A549 (cell line): ENCODE results near the gene SSPN. TPM values are rescaled to one million over a fixed set of nuclear protein-coding genes. Genes with fewer than 3 reads are reported as not detected.

Source experiments
- ATAC-seq, 2 experiments: fragments of 200-7000 bp in 1 of 2; fragments of >200 bp in 1 of 2; cut with Nextera tagmentation in 1 of 2; cut with Tn5 transposase in 1 of 2; 3 replicates each; pipeline versions ENCODE4 v1.8.0 to v1.9.1; 2018 to 2020; ENCODE audit warnings: mild to moderate bottlenecking in 1 of 2, moderate library complexity in 1 of 2
- CTCF ChIA-PET: fragments of 300-600 bp; sonication (Branson Sonifier 250); formaldehyde crosslinking; extraction: SDS; loops from one replicate; lab custom pipeline; 2021; ENCODE audit warnings: antibody characterized with exemption, inconsistent platforms; lab: Yijun Ruan, JAX
- POLR2A ChIA-PET: fragments of 350-600 bp; formaldehyde crosslinking; extraction: SDS; loops from one replicate; lab custom pipeline; 2021; ENCODE audit warnings: antibody characterized with exemption, inconsistent platforms; lab: Yijun Ruan, JAX
- DNase-seq, 2 experiments: peaks; one replicate each; pipeline versions ENCODE4 v3.0.0 to v3.0.0-alpha.2; 2011 to 2016; ENCODE audit warnings: low read depth in 1 of 2, low spot score in 1 of 2
- FAIRE-seq: peaks from 2 replicates; lab custom pipeline; 2011; peaks lifted over from hg19 to GRCh38; lab: Jason Lieb, UNC
- H3K27ac ChIP-seq, 2 experiments: fragments of >200 bp; sonication (Bioruptor Twin); formaldehyde crosslinking; 3 replicates each; pipeline ENCODE4 v1.5.1; 2016 to 2017
- H3K4me1 ChIP-seq: fragments of >200 bp; sonication (Bioruptor Twin); formaldehyde crosslinking; 3 replicates; pipeline ENCODE4 v1.6.1; 2016
- H3K4me2 ChIP-seq: fragments of >200 bp; sonication (Bioruptor Twin); formaldehyde crosslinking; 3 replicates; pipeline ENCODE4 v1.6.1; 2016
- H3K4me3 ChIP-seq: fragments of >200 bp; sonication (Bioruptor Twin); formaldehyde crosslinking; 3 replicates; pipeline ENCODE4 v1.5.1; 2016
- H3K9me3 ChIP-seq: fragments of >200 bp; sonication (Bioruptor Twin); formaldehyde crosslinking; 3 replicates; pipeline ENCODE4 v1.6.1; 2016
- ATOH8 ChIP-seq: fragments of 250-450 bp; sonication (Bioruptor Pico); IDR thresholded peaks from 2 replicates; pipeline ENCODE4 v1.5.0; 2020; ENCODE audit warnings: low read depth, mild to moderate bottlenecking, moderate library complexity
- BHLHE40 ChIP-seq: IDR thresholded peaks from 2 replicates; pipeline ENCODE4 v1.6.1; 2012; ENCODE audit warnings: low read depth, low read length, inconsistent platforms
- CEBPB ChIP-seq, 2 experiments: fragments of >200 bp in 1 of 2; sonication (Bioruptor Twin) in 1 of 2; formaldehyde crosslinking in 1 of 2; IDR thresholded peaks; 2 replicates each; pipeline ENCODE4 v1.6.1; 2012 to 2016
- EHF ChIP-seq: fragments of 250-450 bp; sonication (Bioruptor Pico); IDR thresholded peaks from 2 replicates; pipeline ENCODE4 v1.5.0; 2020; ENCODE audit warnings: mild to moderate bottlenecking
- EHMT2 ChIP-seq: fragments of 200-600 bp; sonication (generic); IDR thresholded peaks from 2 replicates; pipeline ENCODE4 v1.6.1; 2016; ENCODE audit warnings: antibody characterized with exemption, low read depth, mild to moderate bottlenecking, moderate library complexity
- ELK1 ChIP-seq: fragments of 150-350 bp; IDR thresholded peaks from 2 replicates; pipeline ENCODE4 v1.6.1; 2014; ENCODE audit warnings: low read depth, mild to moderate bottlenecking, low read length
- EP300 ChIP-seq, 2 experiments: fragments of >200 bp; sonication (Bioruptor Twin); formaldehyde crosslinking; IDR thresholded peaks; 2 replicates in 1 of 2; 3 replicates in 1 of 2; pipeline ENCODE4 v1.6.1; 2016 to 2017
- FOSB ChIP-seq: fragments of 250-450 bp; sonication (Bioruptor Pico); IDR thresholded peaks from 2 replicates; pipeline ENCODE4 v1.5.0; 2020; ENCODE audit warnings: mild to moderate bottlenecking, moderate library complexity
- FOXS1 ChIP-seq: fragments of 250-450 bp; sonication (Bioruptor Pico); IDR thresholded peaks from 2 replicates; pipeline ENCODE4 v1.5.0; 2020; ENCODE audit warnings: mild to moderate bottlenecking, moderate library complexity
- HDAC2 ChIP-seq: fragments of 200-600 bp; sonication (generic); IDR thresholded peaks from 2 replicates; pipeline ENCODE4 v1.6.1; 2016
- HEYL ChIP-seq: fragments of 250-450 bp; sonication (Bioruptor Pico); IDR thresholded peaks from 2 replicates; pipeline ENCODE4 v1.8.0; 2021; ENCODE audit warnings: mild to moderate bottlenecking, moderate library complexity
- HMGXB4 ChIP-seq: fragments of 250-450 bp; sonication (Bioruptor Pico); IDR thresholded peaks from 2 replicates; pipeline ENCODE4 v1.5.0; 2021; ENCODE audit warnings: mild to moderate bottlenecking, moderate library complexity, borderline replicate concordance
- HOXB13 ChIP-seq: fragments of 250-450 bp; sonication (Bioruptor Pico); IDR thresholded peaks from 2 replicates; pipeline ENCODE4 v1.5.0; 2020; ENCODE audit warnings: low read depth, mild to moderate bottlenecking, moderate library complexity
- HOXB5 ChIP-seq: fragments of 250-450 bp; sonication (Bioruptor Pico); IDR thresholded peaks from 2 replicates; pipeline ENCODE4 v1.5.0; 2020; ENCODE audit warnings: mild to moderate bottlenecking, moderate library complexity
- KDM5A ChIP-seq: fragments of 200-600 bp; sonication (generic); IDR thresholded peaks from 2 replicates; pipeline ENCODE4 v1.6.1; 2016; ENCODE audit warnings: antibody characterized with exemption, mild to moderate bottlenecking
- MAX ChIP-seq: IDR thresholded peaks from 2 replicates; pipeline ENCODE4 v1.6.1; 2012
- MAZ ChIP-seq: fragments of 150-350 bp; IDR thresholded peaks from 2 replicates; pipeline ENCODE4 v1.6.1; 2014; ENCODE audit warnings: antibody characterized with exemption, low read depth, low read length, borderline replicate concordance
- MYC ChIP-seq: IDR thresholded peaks from 2 replicates; pipeline ENCODE4 v1.6.1; 2012; ENCODE audit warnings: mild to moderate bottlenecking, inconsistent platforms, low read length, improper control_type of control experiment, borderline replicate concordance
- NFE2L2 ChIP-seq: fragments of 150-350 bp; conservative IDR thresholded peaks from 2 replicates; pipeline ENCODE4 v1.6.1; 2014; ENCODE audit warnings: low read length
- PBX3 ChIP-seq: IDR thresholded peaks from 2 replicates; pipeline ENCODE4 v1.6.1; 2012
- RAD21 ChIP-seq, 2 experiments: fragments of >200 bp in 1 of 2; sonication (Bioruptor Twin) in 1 of 2; formaldehyde crosslinking in 1 of 2; IDR thresholded peaks in 1 of 2; conservative IDR thresholded peaks in 1 of 2; 2 replicates in 1 of 2; 3 replicates in 1 of 2; pipeline ENCODE4 v1.6.1; 2012 to 2018; ENCODE audit warnings: inconsistent platforms in 1 of 2
- RARB ChIP-seq: fragments of 250-450 bp; sonication (Bioruptor Pico); IDR thresholded peaks from 2 replicates; pipeline ENCODE4 v1.8.0; 2021; ENCODE audit warnings: mild to moderate bottlenecking, moderate library complexity
- RFX5 ChIP-seq: fragments of 450-650 bp; IDR thresholded peaks from 2 replicates; pipeline ENCODE4 v1.7.1; 2014; ENCODE audit warnings: antibody characterized with exemption, mild to moderate bottlenecking, moderate library complexity
- SMC3 ChIP-seq: fragments of >200 bp; sonication (Bioruptor Twin); formaldehyde crosslinking; IDR thresholded peaks from 3 replicates; pipeline ENCODE4 v1.6.1; 2018; ENCODE audit warnings: inconsistent platforms
- USF2 ChIP-seq: fragments of 450-650 bp; IDR thresholded peaks from 2 replicates; pipeline ENCODE4 v1.6.1; 2014; ENCODE audit warnings: antibody characterized with exemption
- ZNF302 ChIP-seq: fragments of 250-450 bp; sonication (Bioruptor Pico); IDR thresholded peaks from 2 replicates; pipeline ENCODE4 v1.9.0; 2021; ENCODE audit warnings: inconsistent platforms, mild to moderate bottlenecking, moderate library complexity
- WGBS: methylation state at CpG from one replicate; pipeline ENCODE4 v1.1.6; 2017; ENCODE audit errors: missing lambda C conversion rate; 5-methylcytosine and 5-hydroxymethylcytosine counted together
- polyA plus RNA-seq, 4 experiments: library from polyadenylated mRNA; depleted of rRNA in 3 of 4; stranded (reverse); fragments of >200 nt; fragmentation: RNase III in 1 of 4; extraction: RNeasy Plus Mini Kit Qiagen cat#74134 plus additional on column Dnase treatment in 1 of 4; gene quantifications; 2 replicates in 3 of 4; 3 replicates in 1 of 4; pipeline ENCODE4 v1.2.3, GENCODE V29; 2011 to 2017

The SSPN gene
- polyA plus RNA-seq, 2 of the 4 experiments (the other 2 are of a cell fraction): 0.85 to 2.6 TPM

- TF ChIP-seq PBX3 (peak; percentile 80), EHF (CRISPR knock-in tag) (0 out of 2 replicates have a peak, but pooled peaks have one; percentile 10), MYC (no peak), HDAC2 (no peak), NFE2L2 (no peak), KDM5A (no peak), HMGXB4 (CRISPR knock-in tag) (no peak), RFX5 (0 out of 2 replicates have a peak, but pooled peaks have one; percentile 32), MAZ (no peak), SMC3 (peak; percentile 75), ATOH8 (peak; percentile 51; the same call in 1 of the 2 replicates)
Observed at GRCh38 chr12:26274441-26275312, 79.3 kb downstream of the SSPN start (continued).

GRCh38 chr12:26275313-26276131 lies 80.1 kb downstream of the SSPN start:
- H3K4me1 ChIP-seq: peaks cover 53% of the 10 kb centered on the region
- no peak overlapping the region for H3K4me3 ChIP-seq
- DNase-seq: peak in 1 of 2 experiments; percentile 21

GRCh38 chr12:26276709-26277108 lies 81.3 kb downstream of the SSPN start:
- peak overlapping the region in 1 of 2 experiments; percentile 29; a peak in 1 of 6 replicates for H3K27ac ChIP-seq
- H3K4me2 ChIP-seq: no peak overlapping the region
- H3K4me1 ChIP-seq: peaks cover 41% of the 10 kb centered on the region
- no peaks in the 10 kb centered on the region for H3K9me3 ChIP-seq
- no peak for TF ChIP-seq USF2
- no peak for TF ChIP-seq HDAC2
- TF ChIP-seq MAX: no peak
- TF ChIP-seq ELK1: no peak
- no peak for TF ChIP-seq FOXS1
- no peak for TF ChIP-seq BHLHE40
- no peak for TF ChIP-seq RAD21 (conservative IDR thresholded peaks at IDR 0.05 in 1 of 2, IDR thresholded peaks at IDR 0.05 in 1 of 2)
- TF ChIP-seq SMC3: no peak
- no peak for TF ChIP-seq HOXB13
- FAIRE-seq: no peak
- ChIA-PET CTCF (interaction anchor here (1.0 to 1.7 kb wide), 2 partner anchors 12 to 157 kb away, joined by 4 to 5 read pairs; no protein-coding TSS in a partner anchor), POLR2A (no interaction called here)
- no peak for ATAC-seq
- WGBS: 94% methylated on average over 2 of the region's 2 CpGs
- no peak for DNase-seq
- H3K4me3 ChIP-seq: no peak overlapping the region

More at GRCh38 chr12:26275313-26276131, 80.1 kb downstream of the SSPN start:
- 65% methylated on average over 11 of the region's 11 CpGs for WGBS
- peak overlapping the region; percentile 80 to 83 for H3K27ac ChIP-seq
- TF ChIP-seq HEYL (CRISPR knock-in tag): no peak
- TF ChIP-seq FOSB: no peak
- no peak for TF ChIP-seq EP300 (IDR thresholded peaks at IDR 0.05)
- TF ChIP-seq RARB (CRISPR knock-in tag): no peak
- no peak for TF ChIP-seq SMC3
- TF ChIP-seq EHMT2: no peak
- TF ChIP-seq HOXB5 (CRISPR knock-in tag): no peak
- peak; percentile 24 to 36; a peak in 1 of 4 replicates for TF ChIP-seq CEBPB (IDR thresholded peaks at IDR 0.05)
- TF ChIP-seq ZNF302 (CRISPR knock-in tag): no peak
- H3K4me2 ChIP-seq: peak overlapping the region; percentile 58
- ChIA-PET POLR2A (interaction anchor here (2.0 kb wide), 1 partner anchor 23 kb away, joined by 6 read pairs; no protein-coding TSS in a partner anchor), CTCF (interaction anchor here (0.9 to 5.4 kb wide), 8 partner anchors 10 to 426 kb away, joined by 4 to 110 read pairs (median 5); partner anchors contain the start of gene BHLHE41)
- H3K9me3 ChIP-seq: no peaks in the 10 kb centered on the region
- ATAC-seq: no peak
- no peak for FAIRE-seq
